Endothelial cell (in vitro differentiated cells): ENCODE measurements around the gene DAZAP1. TPM values are rescaled to one million over a fixed set of nuclear protein-coding genes. Genes with fewer than 3 reads are reported as not detected.
"Not testable (repeated sequence)": the region's sequence is repeated elsewhere in the genome, so short reads cannot be mapped to it uniquely, and the experiment has no call there.

Experiments used
- DNase-seq: peaks from one replicate; pipeline ENCODE4 v3.0.0; 2021; ENCODE audit warnings: low spot score
- H3K27ac Mint-ChIP-seq: one replicate; pipeline ENCODE4 v1.8.0; 2021; ENCODE audit warnings: mixed read lengths, inconsistent platforms; ENCODE audit not compliant: unreplicated experiment
- H3K27me3 Mint-ChIP-seq: one replicate; pipeline ENCODE4 v1.8.0; 2021; ENCODE audit warnings: mild to moderate bottlenecking, moderate library complexity, mixed read lengths, inconsistent platforms; ENCODE audit not compliant: unreplicated experiment
- H3K36me3 Mint-ChIP-seq: one replicate; pipeline ENCODE4 v1.8.0; 2021; ENCODE audit warnings: mild to moderate bottlenecking, low read depth, mixed read lengths, inconsistent platforms; ENCODE audit not compliant: unreplicated experiment
- H3K4me1 Mint-ChIP-seq: one replicate; pipeline ENCODE4 v1.8.0; 2021; ENCODE audit warnings: mild to moderate bottlenecking, mixed read lengths, inconsistent platforms; ENCODE audit not compliant: unreplicated experiment
- H3K4me3 Mint-ChIP-seq: one replicate; pipeline ENCODE4 v1.8.0; 2021; ENCODE audit warnings: mild to moderate bottlenecking, mixed read lengths, inconsistent platforms; ENCODE audit not compliant: unreplicated experiment
- H3K9me3 Mint-ChIP-seq: one replicate; pipeline ENCODE4 v1.8.0; 2021; ENCODE audit warnings: mixed read lengths, inconsistent platforms; ENCODE audit not compliant: unreplicated experiment
- CTCF ChIP-seq: fragments of 200-600 bp; sonication (generic); IDR thresholded peaks from one replicate; pipeline ENCODE4 v1.5.0; 2021; ENCODE audit warnings: antibody characterized with exemption; ENCODE audit not compliant: unreplicated experiment
- total RNA-seq: library from RNA; stranded (reverse); fragmentation: NEBNext Ultra II Directional; extraction: Animal tissue kit (Norgen Biotek cat#: 25700); gene quantifications from one replicate; pipeline ENCODE4 v1.2.1, GENCODE V29; 2021; ENCODE audit not compliant: unreplicated experiment

Gene DAZAP1
- total RNA-seq, 1 donor from 2014 or later, result 145 TPM

GRCh38 chr19:1474765-1475351 is 67.5 kb downstream of the DAZAP1 start:
- Mint-ChIP-seq H3K4me3 (no peak overlapping the region), H3K9me3 (no peaks in the 10 kb centered on the region), H3K27me3 (peaks cover 12% of the 10 kb centered on the region), H3K36me3 (peaks cover 9% of the 10 kb centered on the region), H3K4me1 (no peaks in the 10 kb centered on the region), H3K27ac (no peak overlapping the region)
- no peak for DNase-seq
- TF ChIP-seq CTCF, result no peak

- no peak overlapping the region for H3K4me3 Mint-ChIP-seq
- H3K27me3 Mint-ChIP-seq, result peaks cover 11% of the 10 kb centered on the region
Measured at GRCh38 chr19:1475751-1476437, 68.5 kb downstream of the DAZAP1 start.

GRCh38 chr19:1477056-1477455 is 69.7 kb downstream of the DAZAP1 start:
- Mint-ChIP-seq H3K36me3 (peaks cover 14% of the 10 kb centered on the region), H3K4me3 (peak overlapping the region; percentile 76)
- H3K9me3 Mint-ChIP-seq, H3K27ac Mint-ChIP-seq, H3K4me1 Mint-ChIP-seq, H3K27me3 Mint-ChIP-seq, DNase-seq: not testable (repeated sequence)

More at GRCh38 chr19:1475751-1476437, 68.5 kb downstream of the DAZAP1 start:
- Mint-ChIP-seq H3K9me3 (no peaks in the 10 kb centered on the region), H3K4me1 (peaks cover 7% of the 10 kb centered on the region), H3K36me3 (peaks cover 14% of the 10 kb centered on the region), H3K27ac (no peak overlapping the region)
- no peak for DNase-seq
- no peak for TF ChIP-seq CTCF

GRCh38 chr19:1478934-1479707 is 71.7 kb downstream of the DAZAP1 start, which contains the start of gene C19orf25:
Gene C19orf25, minus strand, starts transcription at chr19:1479215. Its CDS starts 312 bp downstream, at chr19:1478903.
- no peak for TF ChIP-seq CTCF
- Mint-ChIP-seq H3K4me1 (peaks cover 8% of the 10 kb centered on the region), H3K36me3 (peaks cover 10% of the 10 kb centered on the region), H3K4me3 (peak within 1 kb of the TSS; percentile 97), H3K27ac (peak within 1 kb of the TSS; percentile 90), H3K9me3 (no peaks in the 10 kb centered on the region), H3K27me3 (peaks cover 3% of the 10 kb centered on the region)
- DNase-seq, result peak; percentile 89

GRCh38 chr19:1481224-1481892 is 74.0 kb downstream of the DAZAP1 start:
- no peak for DNase-seq
- Mint-ChIP-seq H3K4me1 (peaks cover 8% of the 10 kb centered on the region), H3K27me3 (peaks cover 5% of the 10 kb centered on the region), H3K27ac (no peak overlapping the region), H3K9me3 (no peaks in the 10 kb centered on the region), H3K36me3 (peaks cover 10% of the 10 kb centered on the region), H3K4me3 (no peak overlapping the region)
- TF ChIP-seq CTCF, result no peak
